Epithelial cell of proximal tubule (primary cell): ENCODE measurements around the gene AADACL4. TPM values are rescaled to one million over a fixed set of nuclear protein-coding genes. Genes with fewer than 3 reads are reported as not detected.

Experiments used
- DNase-seq: peaks from one replicate; pipeline ENCODE4 v3.0.0-alpha.2; 2011; ENCODE audit warnings: low read depth
- H3K4me3 ChIP-seq: 2 replicates; pipeline ENCODE4 v1.5.1; 2011; ENCODE audit warnings: low read depth, mild to moderate bottlenecking, low read length
- total RNA-seq: library from RNA; depleted of rRNA; stranded (reverse); fragments of >200 nt; gene quantifications from 2 replicates; pipeline ENCODE4 v1.2.3, GENCODE V29; 2015
- TF ChIP-seq, protein P1 (sequence below): conservative IDR thresholded peaks from 2 replicates; pipeline ENCODE4 v1.5.1; 2012; ENCODE audit warnings: low read depth, mild to moderate bottlenecking, low read length

The AADACL4 gene
- total RNA-seq, 1 donor from 2014 or later = not detected

DNA sequence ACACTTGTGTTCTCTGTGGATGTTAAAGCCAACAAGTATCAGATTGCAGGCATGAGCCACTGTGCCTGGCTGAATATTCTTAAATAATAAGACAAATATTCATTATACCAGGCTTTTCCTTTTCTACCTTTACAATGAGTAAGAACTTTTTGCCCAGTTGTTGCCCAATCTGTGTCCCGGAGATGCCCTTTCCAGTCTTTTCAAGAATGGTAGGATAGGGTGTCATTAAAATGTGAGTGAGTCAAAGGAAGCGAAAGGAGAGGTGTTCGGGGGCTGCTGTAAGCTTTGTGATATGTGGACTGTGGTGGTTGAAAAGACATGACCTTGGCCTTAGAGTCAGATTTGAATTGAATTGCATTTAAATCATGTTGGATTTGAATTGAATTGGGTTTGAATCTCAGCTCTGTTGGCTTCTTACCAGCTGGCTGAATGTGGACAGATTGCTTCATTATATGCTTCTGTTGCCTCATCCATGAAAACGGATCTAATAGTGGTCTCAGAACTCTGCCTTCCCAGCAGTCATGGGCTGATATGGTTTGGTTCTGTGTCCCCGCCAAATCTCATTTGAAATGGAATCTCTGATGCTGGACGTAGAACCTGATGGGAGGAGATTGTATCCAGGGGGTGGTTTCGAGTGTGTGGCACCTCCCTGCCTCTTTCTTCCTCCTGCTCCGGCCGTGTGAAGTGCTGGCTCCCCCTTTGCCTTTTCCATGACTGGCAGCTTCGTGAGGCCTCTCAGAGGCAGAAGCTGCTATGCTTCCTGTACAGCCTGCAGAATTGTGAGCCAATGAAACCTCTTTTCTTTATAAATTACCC, 49.3 kb downstream of the AADACL4 start:
- TF ChIP-seq, protein P1, sequence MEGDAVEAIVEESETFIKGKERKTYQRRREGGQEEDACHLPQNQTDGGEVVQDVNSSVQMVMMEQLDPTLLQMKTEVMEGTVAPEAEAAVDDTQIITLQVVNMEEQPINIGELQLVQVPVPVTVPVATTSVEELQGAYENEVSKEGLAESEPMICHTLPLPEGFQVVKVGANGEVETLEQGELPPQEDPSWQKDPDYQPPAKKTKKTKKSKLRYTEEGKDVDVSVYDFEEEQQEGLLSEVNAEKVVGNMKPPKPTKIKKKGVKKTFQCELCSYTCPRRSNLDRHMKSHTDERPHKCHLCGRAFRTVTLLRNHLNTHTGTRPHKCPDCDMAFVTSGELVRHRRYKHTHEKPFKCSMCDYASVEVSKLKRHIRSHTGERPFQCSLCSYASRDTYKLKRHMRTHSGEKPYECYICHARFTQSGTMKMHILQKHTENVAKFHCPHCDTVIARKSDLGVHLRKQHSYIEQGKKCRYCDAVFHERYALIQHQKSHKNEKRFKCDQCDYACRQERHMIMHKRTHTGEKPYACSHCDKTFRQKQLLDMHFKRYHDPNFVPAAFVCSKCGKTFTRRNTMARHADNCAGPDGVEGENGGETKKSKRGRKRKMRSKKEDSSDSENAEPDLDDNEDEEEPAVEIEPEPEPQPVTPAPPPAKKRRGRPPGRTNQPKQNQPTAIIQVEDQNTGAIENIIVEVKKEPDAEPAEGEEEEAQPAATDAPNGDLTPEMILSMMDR = no peak
- no peak for DNase-seq
- H3K4me3 ChIP-seq = no peak overlapping the region

DNA sequence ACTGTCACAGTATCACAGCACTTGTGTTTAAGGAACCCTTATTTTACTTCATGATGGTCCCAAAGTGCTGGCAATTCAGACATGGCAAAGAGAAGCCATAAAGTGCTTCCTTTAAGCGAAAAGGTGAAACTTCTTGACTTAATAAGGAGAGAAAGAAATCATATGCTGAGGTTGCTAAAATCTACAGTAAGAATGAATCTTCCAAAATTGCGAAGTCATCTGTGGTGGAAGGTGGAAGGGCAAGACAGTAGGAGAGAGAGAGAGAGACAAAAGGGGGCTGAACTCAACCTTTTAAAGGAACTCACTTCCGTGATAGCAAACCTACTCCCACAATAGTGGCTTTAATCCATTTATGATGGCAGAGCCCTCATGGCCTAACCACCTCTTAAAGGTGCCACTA, 52.8 kb downstream of the AADACL4 start:
- no peak for DNase-seq
- TF ChIP-seq, protein P1 = no peak
- no peak overlapping the region for H3K4me3 ChIP-seq

DNA sequence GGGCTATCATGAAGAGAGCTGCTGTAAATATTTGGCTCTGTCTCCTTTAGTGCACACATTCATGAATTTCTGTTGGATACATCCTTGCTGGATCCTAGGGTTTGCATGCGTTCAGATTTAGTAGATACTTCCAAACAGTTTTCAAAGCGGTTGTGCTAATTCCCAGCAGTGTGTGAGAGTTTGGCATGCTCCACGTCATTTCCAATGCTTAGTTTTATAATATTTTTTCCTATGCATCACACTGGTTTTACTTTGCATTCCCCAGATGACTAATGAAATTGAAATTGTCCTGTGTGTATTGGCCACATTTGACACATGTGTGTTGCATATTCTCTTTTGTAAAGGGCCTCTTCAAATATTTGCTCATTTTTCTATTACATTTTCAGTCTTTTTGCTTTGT, 53.5 kb downstream of the AADACL4 start:
- DNase-seq = no peak

DNA sequence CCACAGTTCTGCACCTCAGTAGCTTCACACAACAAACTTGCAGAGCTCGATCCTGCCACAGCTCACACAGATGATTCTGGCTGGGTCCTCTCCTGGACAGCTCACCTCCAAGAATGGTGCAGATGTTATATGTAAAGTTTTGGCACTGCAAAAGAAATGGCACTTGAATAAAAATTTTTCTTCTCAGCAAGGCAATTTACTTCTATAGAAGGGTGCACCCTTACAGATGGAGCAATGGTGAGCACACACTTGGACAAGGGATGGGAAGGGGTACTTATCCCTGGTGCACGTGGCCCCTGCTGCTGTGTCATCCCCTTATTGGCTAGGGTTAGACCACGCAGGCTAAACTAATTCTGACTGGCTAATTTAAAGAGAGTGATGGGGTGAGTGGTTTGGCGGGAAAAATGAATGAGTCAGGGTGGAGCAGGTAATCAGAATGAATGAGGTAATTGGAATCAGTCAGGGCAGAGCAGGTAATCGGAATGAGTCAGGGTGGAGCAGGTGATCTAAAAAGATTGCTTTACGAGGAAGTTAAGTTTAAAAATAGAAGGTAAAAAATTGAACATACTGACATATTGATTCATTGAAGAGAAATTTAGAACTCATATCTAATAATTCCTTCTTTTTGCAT, 60.1 kb downstream of the AADACL4 start:
- TF ChIP-seq, protein P1 = no peak
- DNase-seq = no peak
- H3K4me3 ChIP-seq = no peak overlapping the region

More for the DNA sequence above, 53.5 kb downstream of the AADACL4 start:
- TF ChIP-seq, protein P1 = no peak
- no peak overlapping the region for H3K4me3 ChIP-seq

DNA sequence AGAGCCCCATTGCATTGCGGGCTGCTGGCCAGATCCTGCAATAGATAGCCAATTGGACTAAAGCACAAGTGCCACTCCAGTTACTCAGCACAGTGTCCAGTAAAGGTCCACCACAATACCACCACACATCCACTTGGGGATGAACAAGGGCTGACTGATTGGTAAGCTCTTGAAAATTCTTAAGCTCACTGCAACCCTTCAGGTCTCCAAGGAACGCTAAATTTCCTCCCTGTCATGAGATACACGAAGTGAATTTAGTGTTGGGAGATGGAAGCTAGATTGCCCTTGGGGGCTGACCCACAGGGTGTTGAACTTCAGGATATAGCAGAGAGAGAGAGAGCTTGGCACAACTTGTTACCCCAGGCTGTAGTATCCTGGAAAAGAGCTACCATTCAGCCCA, 62.2 kb downstream of the AADACL4 start:
- DNase-seq = no peak
- TF ChIP-seq, protein P1 = no peak
- H3K4me3 ChIP-seq = no peak overlapping the region

DNA sequence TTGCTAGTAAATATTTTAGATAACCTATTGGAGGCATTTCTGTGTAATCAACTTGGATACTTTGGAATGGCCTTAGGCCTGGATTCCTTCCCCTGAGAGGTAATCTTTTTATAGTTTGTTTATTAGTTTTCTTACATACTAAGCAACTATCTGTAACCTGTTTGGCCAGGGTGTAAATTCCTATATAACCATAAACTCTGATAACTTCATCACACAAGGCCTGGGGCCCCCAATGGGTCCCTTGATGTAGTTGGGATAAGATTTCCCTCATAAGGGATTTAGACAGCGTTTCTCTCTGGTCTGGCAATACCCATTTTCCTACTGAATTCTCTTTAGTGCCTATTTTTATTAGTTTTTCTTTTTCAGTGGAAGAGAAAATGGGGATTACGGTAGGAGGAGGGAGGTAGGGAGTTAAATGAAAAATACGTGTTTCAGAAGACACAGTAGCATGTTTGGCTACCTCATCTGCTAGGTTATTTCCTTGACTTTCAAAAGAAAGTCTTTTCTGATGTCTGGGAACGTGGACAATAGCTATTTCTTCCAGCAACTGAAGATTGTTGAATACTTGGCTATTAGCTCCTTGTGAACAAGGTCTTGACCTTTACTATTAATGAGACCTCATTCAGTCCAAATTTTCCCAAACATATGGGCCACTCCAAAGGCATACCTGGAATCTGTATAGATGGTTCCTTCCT, 64.7 kb downstream of the AADACL4 start:
- no peak for DNase-seq
- H3K4me3 ChIP-seq = no peak overlapping the region
- TF ChIP-seq, protein P1 = no peak
